ENCODE results near the gene PDS5B. TPM values are rescaled to one million over a fixed set of nuclear protein-coding genes. Genes with fewer than 3 reads are reported as not detected.
A peak's percentile ranks its signal among the peaks of the same experiment; 100 is the strongest.
"Not testable (repeated sequence)": the region's sequence is repeated elsewhere in the genome, so short reads cannot be mapped to it uniquely, and the experiment has no call there.

Gene PDS5B
- total RNA-seq, 1 experiment from 2014 or later, result 17.0 TPM

GRCh38 chr13:32650705-32651311 is 64.6 kb downstream of the PDS5B start:
- peak; percentile 53 for DNase-seq (ENCODE audit: low read depth)

GRCh38 chr13:32657309-32657708 is 71.1 kb downstream of the PDS5B start:
- DNase-seq (ENCODE audit: low read depth), result no peak

GRCh38 chr13:32659736-32660135 is 73.5 kb downstream of the PDS5B start:
- DNase-seq (ENCODE audit: low read depth), result no peak

GRCh38 chr13:32660227-32660626 is 74.0 kb downstream of the PDS5B start:
- no peak for DNase-seq (ENCODE audit: low read depth)

GRCh38 chr13:32661685-32662084 is 75.4 kb downstream of the PDS5B start:
- DNase-seq (ENCODE audit: low read depth), result no peak

- DNase-seq (ENCODE audit: low read depth), result no peak
Observed at GRCh38 chr13:32663660-32664059, 77.4 kb downstream of the PDS5B start.

- no peak for DNase-seq (ENCODE audit: low read depth)
Observed at GRCh38 chr13:32666990-32667571, 80.8 kb downstream of the PDS5B start.

GRCh38 chr13:32669030-32669646 is 82.9 kb downstream of the PDS5B start:
- peak; percentile 38 for DNase-seq (ENCODE audit: low read depth)

- no peak for DNase-seq (ENCODE audit: low read depth)
Observed at GRCh38 chr13:32674503-32674902, 88.3 kb downstream of the PDS5B start.

- DNase-seq (ENCODE audit: low read depth), result no peak
Observed at GRCh38 chr13:32676242-32676641, 90.0 kb downstream of the PDS5B start.

- no peak for DNase-seq (ENCODE audit: low read depth)
Observed at GRCh38 chr13:32682130-32682529, 95.9 kb downstream of the PDS5B start.

GRCh38 chr13:32682740-32683139 is 96.5 kb downstream of the PDS5B start:
- no peak for DNase-seq (ENCODE audit: low read depth)

GRCh38 chr13:32687275-32687674 is 101.0 kb downstream of the PDS5B start:
- no peak for DNase-seq (ENCODE audit: low read depth)

GRCh38 chr13:32695602-32696250 is 109.5 kb downstream of the PDS5B start:
- no peak for DNase-seq (ENCODE audit: low read depth)

GRCh38 chr13:32707471-32707870 is 121.2 kb downstream of the PDS5B start:
- DNase-seq (ENCODE audit: low read depth), result no peak

GRCh38 chr13:32713397-32713796 is 127.1 kb downstream of the PDS5B start:
- DNase-seq (ENCODE audit: low read depth), result no peak

GRCh38 chr13:32716201-32716600 is 129.9 kb downstream of the PDS5B start:
- not testable (repeated sequence) for DNase-seq (ENCODE audit: low read depth)

GRCh38 chr13:32720026-32720425 is 133.8 kb downstream of the PDS5B start:
- DNase-seq (ENCODE audit: low read depth), result no peak

- not testable (repeated sequence) for DNase-seq (ENCODE audit: low read depth)
Observed at GRCh38 chr13:32721131-32722034, 135.1 kb downstream of the PDS5B start.

GRCh38 chr13:32722340-32722739 is 136.1 kb downstream of the PDS5B start:
- DNase-seq (ENCODE audit: low read depth), result no peak

- no peak for DNase-seq (ENCODE audit: low read depth)
Observed at GRCh38 chr13:32723987-32724386, 137.7 kb downstream of the PDS5B start.
